HG03066 (cell line): ENCODE measurements around the gene SGMS1.
A peak's percentile ranks its signal among the peaks of the same experiment; 100 is the strongest.
"Not testable (repeated sequence)": the region's sequence is repeated elsewhere in the genome, so short reads cannot be mapped to it uniquely, and the experiment has no call there.

Source experiments
- ATAC-seq: cut with Tn5 transposase; IDR thresholded peaks from one replicate; pipeline ENCODE4 v1.9.1; 2021; ENCODE audit warnings: low read depth; ENCODE audit not compliant: unreplicated experiment

The SGMS1 gene

GRCh38 chr10:50355693-50356480 lies 267.9 kb downstream of the SGMS1 start:
- ATAC-seq, result not testable (repeated sequence)

GRCh38 chr10:50351483-50352146 lies 272.1 kb downstream of the SGMS1 start:
- ATAC-seq, result no peak

GRCh38 chr10:50350366-50350765 lies 273.4 kb downstream of the SGMS1 start:
- no peak for ATAC-seq

- ATAC-seq, result no peak
These were observed 274.2 kb downstream of the SGMS1 start for GRCh38 chr10:50349554-50349953.

- ATAC-seq, result peak; percentile 85
These were observed 276.4 kb downstream of the SGMS1 start for GRCh38 chr10:50347394-50347802.

GRCh38 chr10:50346942-50347341 lies 276.8 kb downstream of the SGMS1 start:
- ATAC-seq, result no peak

- no peak for ATAC-seq
These were observed 278.2 kb downstream of the SGMS1 start for GRCh38 chr10:50345545-50345944.

GRCh38 chr10:50343702-50344331 lies 279.9 kb downstream of the SGMS1 start:
- ATAC-seq, result no peak

GRCh38 chr10:50341987-50342386 lies 281.8 kb downstream of the SGMS1 start:
- ATAC-seq, result no peak

- peak; percentile 66 for ATAC-seq
These were observed 287.6 kb downstream of the SGMS1 start for GRCh38 chr10:50336140-50336539.

GRCh38 chr10:50335397-50335796 lies 288.4 kb downstream of the SGMS1 start:
- no peak for ATAC-seq

- no peak for ATAC-seq
These were observed 289.5 kb downstream of the SGMS1 start for GRCh38 chr10:50334273-50334672.

- no peak for ATAC-seq
These were observed 289.9 kb downstream of the SGMS1 start for GRCh38 chr10:50333872-50334271.

GRCh38 chr10:50332108-50332842 lies 291.5 kb downstream of the SGMS1 start:
- ATAC-seq, result no peak

- no peak for ATAC-seq
These were observed 292.3 kb downstream of the SGMS1 start for GRCh38 chr10:50331486-50331885.

- no peak for ATAC-seq
These were observed 296.7 kb downstream of the SGMS1 start for GRCh38 chr10:50326757-50327701.

GRCh38 chr10:50326172-50326555 lies 297.6 kb downstream of the SGMS1 start:
- no peak for ATAC-seq

- peak; percentile 74 for ATAC-seq
These were observed 298.1 kb downstream of the SGMS1 start for GRCh38 chr10:50325449-50326171.

GRCh38 chr10:50324680-50325393 lies 298.9 kb downstream of the SGMS1 start:
- no peak for ATAC-seq
